CD14-positive monocyte (primary cell): ENCODE results near the gene BLVRB. TPM values are rescaled to one million over a fixed set of nuclear protein-coding genes. Genes with fewer than 3 reads are reported as not detected.

Experiments
- DNase-seq, 3 donors: peaks; one replicate each; pipeline ENCODE4 v3.0.0-alpha.2; 2011 to 2022
- H2AFZ ChIP-seq: 2 replicates; pipeline ENCODE4 v1.6.0; 2012; ENCODE audit warnings: mild to moderate bottlenecking, low read depth, low read length, inconsistent platforms; ENCODE audit not compliant: insufficient read depth, poor library complexity, severe bottlenecking
- H3K27ac ChIP-seq, 2 donors: 1 replicate in 1 of 2; 2 replicates in 1 of 2; pipeline ENCODE4 v1.5.1; 2012 to 2013; ENCODE audit warnings: low read length in 2 of 2, control low read depth in 1 of 2, inconsistent platforms in 1 of 2, low read depth in 1 of 2, mild to moderate bottlenecking in 1 of 2
- H3K27me3 ChIP-seq, 2 donors: one replicate each; pipeline versions ENCODE4 v1.6.0 to v1.6.1; 2011 to 2013; ENCODE audit warnings: low read length in 2 of 2; ENCODE audit not compliant: control insufficient read depth in 2 of 2, insufficient read depth in 2 of 2
- H3K36me3 ChIP-seq, 2 donors: replicated peaks in 1 of 2; 1 replicate in 1 of 2; 2 replicates in 1 of 2; pipeline versions ENCODE4 v1.5.1 to v1.6.1; 2012 to 2013; ENCODE audit warnings: low read length in 2 of 2, control low read depth in 1 of 2, inconsistent platforms in 1 of 2, mild to moderate bottlenecking in 1 of 2; ENCODE audit not compliant: insufficient read depth in 2 of 2, control insufficient read depth in 1 of 2
- H3K4me1 ChIP-seq, 2 donors: 1 replicate in 1 of 2; 2 replicates in 1 of 2; pipeline versions ENCODE4 v1.5.1 to v1.6.1; 2012 to 2013; ENCODE audit warnings: low read length in 2 of 2, control low read depth in 1 of 2, inconsistent platforms in 1 of 2, mild to moderate bottlenecking in 1 of 2, moderate library complexity in 1 of 2; ENCODE audit not compliant: insufficient read depth in 2 of 2, control insufficient read depth in 1 of 2
- H3K4me2 ChIP-seq: replicated peaks from 2 replicates; pipeline ENCODE3; 2012; ENCODE audit warnings: low read length, moderate library complexity, mild to moderate bottlenecking; ENCODE audit not compliant: poor library complexity, severe bottlenecking; ENCODE audit errors: extremely low read depth
- H3K4me3 ChIP-seq, 3 experiments: fragments of 200-600 bp in 1 of 3; sonication (generic) in 1 of 3; replicated peaks in 1 of 3; 1 replicate in 2 of 3; 2 replicates in 1 of 3; pipeline ENCODE4 v1.5.1; 2011 to 2013; ENCODE audit warnings: low read length in 3 of 3, mild to moderate bottlenecking in 3 of 3, control low read depth in 2 of 3, low read depth in 2 of 3, inconsistent platforms in 1 of 3, moderate library complexity in 1 of 3
- H3K79me2 ChIP-seq: 2 replicates; pipeline ENCODE4 v1.6.0; 2012; ENCODE audit warnings: mild to moderate bottlenecking, control low read depth, inconsistent platforms, low read length, moderate library complexity; ENCODE audit not compliant: insufficient read depth
- H3K9ac ChIP-seq: 2 replicates; pipeline ENCODE4 v1.6.0; 2017; ENCODE audit warnings: low read length, mild to moderate bottlenecking; ENCODE audit not compliant: insufficient read depth, poor library complexity, severe bottlenecking
- H3K9me3 ChIP-seq, 2 donors: replicated peaks in 1 of 2; 1 replicate in 1 of 2; 2 replicates in 1 of 2; pipeline versions ENCODE4 v1.5.1 to v1.6.1; 2012 to 2013; ENCODE audit warnings: low read length in 2 of 2, control low read depth in 1 of 2; ENCODE audit not compliant: control insufficient read depth in 1 of 2, insufficient read depth in 1 of 2
- H4K20me1 ChIP-seq: 2 replicates; pipeline ENCODE4 v1.6.0; 2012; ENCODE audit warnings: mild to moderate bottlenecking, low read length, control low read depth, moderate library complexity; ENCODE audit not compliant: insufficient read depth
- H3K27ac Mint-ChIP-seq, 7 donors: one replicate each; pipeline ENCODE4 v1.8.0; 2020; ENCODE audit warnings: mild to moderate bottlenecking in 7 of 7, mixed read lengths in 7 of 7, moderate library complexity in 6 of 7, inconsistent platforms in 2 of 7
- H3K27me3 Mint-ChIP-seq, 3 donors: one replicate each; pipeline ENCODE4 v1.8.0; 2021 to 2022; ENCODE audit warnings: low read depth in 3 of 3, mild to moderate bottlenecking in 3 of 3, mixed read lengths in 3 of 3, moderate library complexity in 3 of 3, inconsistent platforms in 1 of 3
- H3K36me3 Mint-ChIP-seq, 2 donors: one replicate each; pipeline ENCODE4 v1.8.0; 2020; ENCODE audit warnings: mixed read lengths in 2 of 2, inconsistent platforms in 1 of 2, mild to moderate bottlenecking in 1 of 2
- H3K4me1 Mint-ChIP-seq: one replicate; pipeline ENCODE4 v1.8.0; 2020; ENCODE audit warnings: mild to moderate bottlenecking, mixed read lengths
- H3K4me3 Mint-ChIP-seq, 2 donors: one replicate each; pipeline ENCODE4 v1.8.0; 2020; ENCODE audit warnings: mild to moderate bottlenecking in 2 of 2, mixed read lengths in 2 of 2, moderate library complexity in 1 of 2
- H3K9me3 Mint-ChIP-seq, 7 donors: one replicate each; pipeline ENCODE4 v1.8.0; 2020 to 2022; ENCODE audit warnings: mixed read lengths in 7 of 7, mild to moderate bottlenecking in 6 of 7, moderate library complexity in 6 of 7, inconsistent platforms in 2 of 7
- CTCF ChIP-seq: fragments of 200-600 bp; IDR thresholded peaks from one replicate; pipeline ENCODE4 v1.8.0; 2022; ENCODE audit warnings: antibody characterized with exemption, mild to moderate bottlenecking
- WGBS: methylation state at CpG from one replicate; pipeline ENCODE4 v1.1.5; 2013; ENCODE audit warnings: missing lambda C conversion rate; ENCODE audit not compliant: insufficient coverage; 5-methylcytosine and 5-hydroxymethylcytosine counted together
- intact Hi-C, 2 donors: fragments of 100-400 bp; cut with micrococcal nuclease; formaldehyde crosslinking; loops; one replicate each; pipeline versions ENCODE4 v1.15.0 to v1.15.1; 2023
- polyA plus RNA-seq, 3 donors: library from polyadenylated mRNA; depleted of rRNA in 1 of 3; unstranded in 2 of 3; stranded (reverse) in 1 of 3; fragments of 300-500 nt in 2 of 3; fragments of >200 nt in 1 of 3; fragmentation: Illumina TruSeq in 2 of 3; gene quantifications; 1 replicate in 2 of 3; 2 replicates in 1 of 3; pipeline ENCODE4 v1.2.3, GENCODE V29; 2012 to 2021

The BLVRB gene
- polyA plus RNA-seq, 3 donors: 299 to 625 (median 601) TPM

- Histone ChIP-seq H3K4me3 (no peak overlapping the region), H3K27me3 (no peaks in the 10 kb centered on the region), H4K20me1 (no peaks in the 10 kb centered on the region), H2AFZ (no peak overlapping the region), H3K9ac (no peak overlapping the region), H3K4me1 (peaks cover 36 to 37% of the 10 kb centered on the region in 2 donors), H3K9me3 (no peaks in the 10 kb centered on the region), H3K4me2 (no peak overlapping the region), H3K27ac (no peak overlapping the region), H3K36me3 (no peaks in the 10 kb centered on the region), H3K79me2 (no peaks in the 10 kb centered on the region)
- no peak for DNase-seq
- Mint-ChIP-seq H3K36me3 (no peaks in the 10 kb centered on the region), H3K27ac (peak overlapping the region in 1 of 7 donors; percentile 64), H3K4me1 (peaks cover 44% of the 10 kb centered on the region), H3K4me3 (no peak overlapping the region), H3K27me3 (peaks cover 3 to 10% (median 10%) of the 10 kb centered on the region in 3 donors), H3K9me3 (peaks cover 0 to 3% (median 0%) of the 10 kb centered on the region in 7 donors)
- intact Hi-C loops: no loop called here
- TF ChIP-seq CTCF: no peak
- 95% methylated on average over 2 of the region's 4 CpGs for WGBS
Observed at GRCh38 chr19:40412866-40413265, 52.7 kb downstream of the BLVRB start.

- 90% methylated on average over 4 of the region's 8 CpGs for WGBS
- Mint-ChIP-seq H3K4me3 (no peak overlapping the region), H3K9me3 (peaks cover 0 to 3% (median 0%) of the 10 kb centered on the region in 7 donors), H3K27me3 (peaks cover 3 to 10% (median 9%) of the 10 kb centered on the region in 3 donors), H3K27ac (peak overlapping the region in 1 of 7 donors; percentile 3), H3K36me3 (no peaks in the 10 kb centered on the region), H3K4me1 (peaks cover 39% of the 10 kb centered on the region)
- no peaks in the 10 kb centered on the region for H3K36me3 ChIP-seq
- H2AFZ ChIP-seq: no peak overlapping the region
- TF ChIP-seq CTCF: no peak
- no peak overlapping the region for H3K4me2 ChIP-seq
- intact Hi-C loops: no loop called here
- H3K79me2 ChIP-seq: no peaks in the 10 kb centered on the region
- no peaks in the 10 kb centered on the region for H3K9me3 ChIP-seq
- H3K4me3 ChIP-seq: no peak overlapping the region
- H4K20me1 ChIP-seq: no peaks in the 10 kb centered on the region
- no peak for DNase-seq
- H3K27me3 ChIP-seq: no peaks in the 10 kb centered on the region
- H3K27ac ChIP-seq: no peak overlapping the region
- H3K4me1 ChIP-seq: peaks cover 31 to 33% of the 10 kb centered on the region in 2 donors
- no peak overlapping the region for H3K9ac ChIP-seq
Observed at GRCh38 chr19:40411958-40412499, 53.5 kb downstream of the BLVRB start.
